GM18868 (cell line): Measurements from ENCODE around the gene PKD1.

Experiments used
- ATAC-seq: cut with Tn5 transposase; IDR thresholded peaks from one replicate; pipeline ENCODE4 v1.9.1; 2021; ENCODE audit warnings: mild to moderate bottlenecking, moderate library complexity; ENCODE audit not compliant: unreplicated experiment

The PKD1 gene

GRCh38 chr16:2090777-2091546 lies 44.7 kb downstream of the PKD1 start:
- ATAC-seq, result no peak

GRCh38 chr16:2090481-2090776 lies 45.3 kb downstream of the PKD1 start:
- ATAC-seq, result no peak

DNA sequence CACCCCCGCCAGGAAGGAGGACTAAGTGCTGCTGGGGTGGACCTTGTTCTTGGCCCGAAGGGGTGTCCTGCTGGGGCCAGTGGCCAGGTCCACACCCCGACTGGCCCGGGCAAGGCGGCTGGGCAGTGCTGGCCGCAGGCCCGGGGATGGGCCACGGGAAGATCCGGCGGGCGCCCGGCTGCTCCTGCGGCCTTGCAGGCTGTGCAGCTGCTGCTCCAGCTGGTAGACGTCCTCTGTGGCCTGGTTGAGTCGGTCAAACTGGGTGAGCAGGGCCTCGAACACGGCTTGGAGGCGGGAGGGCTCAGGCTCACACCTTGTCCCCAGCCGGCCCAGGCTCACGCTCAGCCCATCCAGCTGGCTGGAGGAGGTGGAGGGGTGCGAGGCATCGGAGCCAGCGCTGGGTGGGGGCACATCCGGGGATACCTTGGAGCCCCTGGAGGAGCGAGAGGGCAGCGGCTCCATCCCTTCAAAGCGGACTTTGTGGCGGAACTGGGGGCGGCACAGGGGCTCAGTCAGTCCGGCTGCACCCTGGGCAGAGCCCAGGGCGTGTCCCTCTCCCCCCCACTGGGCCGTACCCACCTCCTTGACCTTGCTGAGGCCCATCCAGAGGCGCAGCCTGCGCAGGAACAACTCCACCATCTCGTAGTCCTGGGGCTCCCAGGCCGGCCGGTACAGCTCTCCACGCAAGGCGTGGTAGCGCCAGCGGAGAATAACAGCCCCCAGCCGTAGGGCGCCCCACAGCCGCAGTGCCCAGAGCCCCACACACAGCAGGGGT lies 45.8 kb downstream of the PKD1 start:
- no peak for ATAC-seq

GRCh38 chr16:2088759-2089358 lies 46.8 kb downstream of the PKD1 start:
- ATAC-seq, result no peak

GRCh38 chr16:2087748-2088631 lies 47.7 kb downstream of the PKD1 start:
- no peak for ATAC-seq

GRCh38 chr16:2086812-2087747 lies 48.6 kb downstream of the PKD1 start:
- no peak for ATAC-seq

- ATAC-seq, result no peak
Measured at GRCh38 chr16:2086106-2086742, 49.5 kb downstream of the PKD1 start.

DNA sequence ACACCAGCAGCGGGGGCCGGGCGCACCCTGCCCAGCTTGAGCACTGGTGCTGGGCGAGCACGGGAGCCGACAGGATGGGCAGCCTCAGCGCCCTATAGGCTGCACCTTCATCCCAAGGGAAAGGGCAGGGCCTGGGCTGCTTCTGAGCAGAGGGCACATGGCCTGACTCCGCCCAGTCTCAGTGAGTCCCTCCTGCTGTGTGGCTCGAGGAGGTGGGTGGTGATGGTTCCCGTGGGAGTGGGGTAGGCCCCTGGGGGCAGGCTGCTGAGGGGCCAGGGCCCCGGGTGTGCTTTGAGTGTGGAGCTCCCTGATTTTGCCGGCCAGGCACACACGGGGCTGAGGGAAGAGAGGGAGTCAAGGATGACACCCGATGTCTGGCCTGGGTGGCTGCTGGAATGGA lies 50.0 kb downstream of the PKD1 start:
- no peak for ATAC-seq

DNA sequence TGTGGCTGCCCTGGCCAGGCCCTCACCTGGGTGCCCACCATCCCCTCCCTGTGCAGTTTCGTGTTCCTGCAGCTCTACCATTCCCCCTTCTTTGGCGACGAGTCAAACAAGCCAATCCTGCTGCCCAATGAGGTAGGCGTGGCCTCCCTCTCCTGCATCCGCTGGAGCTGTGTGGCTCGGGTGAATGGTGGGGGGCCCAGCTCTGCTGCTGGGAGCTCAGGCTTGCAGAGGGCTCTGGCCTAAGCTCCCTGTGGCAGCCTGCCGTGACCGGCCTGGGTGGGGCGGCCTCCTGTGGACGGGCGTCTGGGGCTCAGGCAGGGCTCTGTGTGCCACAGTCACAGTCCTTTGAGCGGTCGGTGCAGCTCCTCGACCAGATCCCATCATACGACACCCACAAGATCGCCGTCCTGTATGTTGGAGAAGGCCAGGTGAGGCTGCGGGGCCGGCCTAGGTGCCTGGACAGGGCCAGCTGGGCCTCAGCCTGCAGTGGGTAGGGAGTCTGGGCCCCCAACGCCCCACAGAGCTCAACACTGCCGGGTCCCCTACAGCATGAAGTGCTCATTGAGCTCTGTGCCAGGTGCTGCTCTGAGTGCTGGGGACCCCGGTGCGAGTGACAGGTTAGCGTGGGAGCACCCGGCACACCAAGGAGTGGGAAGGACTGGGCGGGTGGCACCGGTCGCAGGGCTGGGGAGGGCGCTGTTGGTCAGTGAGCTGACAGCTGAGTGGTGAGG lies 50.6 kb downstream of the PKD1 start:
- no peak for ATAC-seq

- no peak for ATAC-seq
Measured at GRCh38 chr16:2083876-2084780, 51.6 kb downstream of the PKD1 start.

DNA sequence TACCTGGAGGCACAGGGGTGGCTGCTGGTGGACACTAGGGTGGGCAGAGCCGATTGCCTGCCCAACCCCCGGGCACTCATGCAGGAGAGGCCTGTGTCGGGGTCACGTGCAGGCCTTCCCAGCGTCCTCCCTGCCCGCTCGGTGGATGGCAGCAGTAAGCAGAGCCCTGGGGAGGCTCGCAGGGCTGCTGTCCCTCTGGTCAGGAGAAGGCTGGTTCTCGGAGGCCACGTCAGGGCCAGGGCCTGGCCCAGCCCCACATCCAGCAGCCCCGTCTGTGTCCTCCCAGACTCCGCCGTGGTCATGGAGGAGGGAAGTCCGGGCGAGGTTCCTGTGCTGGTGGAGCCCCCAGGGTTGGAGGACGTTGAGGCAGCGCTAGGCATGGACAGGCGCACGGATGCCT lies 52.3 kb downstream of the PKD1 start:
- ATAC-seq, result no peak

- ATAC-seq, result no peak
Measured at GRCh38 chr16:2082983-2083364, 52.7 kb downstream of the PKD1 start.

DNA sequence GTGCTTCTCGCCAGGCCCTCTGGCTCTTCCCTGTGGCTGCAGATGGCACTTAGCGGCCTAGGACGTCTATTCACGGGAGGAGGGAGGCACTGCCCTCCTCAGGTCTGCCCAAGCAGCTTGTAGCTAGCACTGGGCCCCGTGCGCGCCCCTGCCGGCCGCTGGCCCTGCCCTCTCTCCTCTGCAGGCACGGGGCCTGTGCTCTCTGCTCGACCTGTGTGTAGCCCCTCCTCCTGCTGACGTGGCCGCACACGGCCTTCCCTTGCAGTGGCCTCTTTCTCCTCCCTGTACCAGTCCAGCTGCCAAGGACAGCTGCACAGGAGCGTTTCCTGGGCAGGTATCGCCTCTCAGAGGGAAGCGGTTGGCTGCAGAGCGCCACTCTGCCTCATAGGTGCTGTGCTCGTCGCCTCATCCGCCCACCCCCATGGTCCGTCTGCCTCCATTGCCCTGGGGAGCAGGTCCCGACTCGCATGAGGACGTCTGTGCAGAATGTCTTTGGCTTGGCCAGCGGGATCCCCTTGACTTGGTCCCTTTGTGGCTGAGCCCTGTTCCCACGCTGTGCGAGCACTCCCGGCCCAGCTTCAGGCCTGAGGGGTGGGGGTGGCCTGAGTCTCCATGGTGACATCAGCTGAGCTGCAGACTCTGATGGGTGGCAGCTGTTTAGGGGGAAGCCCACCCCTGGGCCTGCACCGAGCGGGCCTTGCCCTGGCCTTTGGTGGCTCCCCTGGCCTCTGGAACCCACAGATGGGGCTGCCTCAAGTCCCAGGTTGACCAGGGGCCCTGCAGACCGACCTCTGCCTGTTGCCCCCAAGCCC lies 53.3 kb downstream of the PKD1 start:
- no peak for ATAC-seq

- no peak for ATAC-seq
Measured at GRCh38 chr16:2081201-2082084, 54.3 kb downstream of the PKD1 start.

DNA sequence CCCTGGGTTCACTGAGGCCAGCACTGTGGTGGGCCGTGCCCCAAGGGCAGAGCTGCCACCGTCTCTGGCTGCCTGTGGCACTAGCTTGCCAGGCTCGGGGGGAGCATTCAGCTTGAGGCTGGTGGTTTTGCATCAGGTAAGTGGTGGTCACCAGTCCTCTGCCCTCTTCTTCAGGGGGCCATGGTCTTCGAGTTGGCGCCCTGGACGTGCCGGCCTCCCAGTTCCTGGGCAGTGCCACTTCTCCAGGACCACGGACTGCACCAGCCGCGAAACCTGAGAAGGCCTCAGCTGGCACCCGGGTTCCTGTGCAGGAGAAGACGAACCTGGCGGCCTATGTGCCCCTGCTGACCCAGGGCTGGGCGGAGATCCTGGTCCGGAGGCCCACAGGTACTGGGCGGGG lies 55.7 kb downstream of the PKD1 start:
- ATAC-seq, result no peak

DNA sequence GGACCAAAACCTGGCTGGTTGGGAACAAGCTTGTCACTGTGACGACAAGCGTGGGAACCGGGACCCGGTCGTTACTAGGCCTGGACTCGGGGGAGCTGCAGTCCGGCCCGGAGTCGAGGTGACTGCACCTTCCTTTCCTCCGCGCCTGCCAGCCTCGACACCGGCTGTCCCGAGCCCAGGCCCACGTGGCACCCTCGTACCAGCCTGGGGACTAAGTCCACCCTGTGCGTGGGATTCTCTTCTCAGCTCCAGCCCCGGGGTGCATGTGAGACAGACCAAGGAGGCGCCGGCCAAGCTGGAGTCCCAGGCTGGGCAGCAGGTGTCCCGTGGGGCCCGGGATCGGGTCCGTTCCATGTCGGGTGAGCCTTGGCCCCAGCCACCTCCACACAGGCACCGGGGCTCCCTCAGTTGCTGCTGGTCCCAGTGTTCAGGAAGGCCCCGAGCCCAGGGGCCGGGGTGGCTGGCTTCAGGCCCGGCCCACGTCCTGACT lies 56.3 kb downstream of the PKD1 start:
- no peak for ATAC-seq
